H1 (cell line): ENCODE data around the gene CDK13. TPM values are rescaled to one million over a fixed set of nuclear protein-coding genes. Genes with fewer than 3 reads are reported as not detected.

Experiments used
- CTCF ChIA-PET: fragments of 300-600 bp; sonication (Branson Sonifier 250); formaldehyde crosslinking; loops from one replicate; lab custom pipeline; 2021; ENCODE audit not compliant: partially characterized antibody; lab: Charles Lee
- POLR2A ChIA-PET: fragments of 300-600 bp; sonication (Branson Sonifier 250); formaldehyde crosslinking; loops from one replicate; lab custom pipeline; 2021; ENCODE audit warnings: inconsistent platforms; ENCODE audit not compliant: partially characterized antibody; lab: Charles Lee
- DNase-seq, 2 experiments: peaks; one replicate each; pipeline versions ENCODE4 v3.0.0 to v3.0.0-alpha.2; 2010 to 2022; ENCODE audit warnings: low spot score in 2 of 2, low read depth in 1 of 2, mixed read lengths in 1 of 2
- FAIRE-seq: peaks from 2 replicates; lab custom pipeline; 2011; peaks lifted over from hg19 to GRCh38; lab: Jason Lieb, UNC
- H2AFZ ChIP-seq: 2 replicates; pipeline ENCODE4 v1.8.1; 2012; ENCODE audit warnings: low read length, inconsistent platforms
- H2AK5ac ChIP-seq: 2 replicates; pipeline ENCODE4 v1.6.1; 2013; ENCODE audit warnings: low read depth, low read length
- H2BK120ac ChIP-seq: replicated peaks from 2 replicates; pipeline ENCODE3; 2013; ENCODE audit warnings: low read depth, low read length, inconsistent platforms
- H2BK12ac ChIP-seq: 2 replicates; pipeline ENCODE4 v1.6.1; 2013; ENCODE audit warnings: low read depth, low read length
- H2BK15ac ChIP-seq: 2 replicates; pipeline ENCODE4 v1.6.1; 2013; ENCODE audit warnings: low read length
- H2BK20ac ChIP-seq: 2 replicates; pipeline ENCODE4 v1.6.1; 2013; ENCODE audit warnings: low read length
- H2BK5ac ChIP-seq: 2 replicates; pipeline ENCODE4 v1.6.1; 2013; ENCODE audit warnings: low read depth, low read length
- H3K14ac ChIP-seq: 2 replicates; pipeline ENCODE4 v1.6.1; 2013; ENCODE audit warnings: inconsistent platforms; ENCODE audit not compliant: insufficient read length
- H3K18ac ChIP-seq: 2 replicates; pipeline ENCODE4 v1.6.1; 2013; ENCODE audit warnings: low read length; ENCODE audit errors: extremely low read depth
- H3K23ac ChIP-seq: 2 replicates; pipeline ENCODE4 v1.6.1; 2013; ENCODE audit warnings: inconsistent platforms; ENCODE audit not compliant: insufficient read length
- H3K23me2 ChIP-seq: 2 replicates; pipeline ENCODE4 v1.6.1; 2013; ENCODE audit warnings: low read depth, low read length
- H3K27ac ChIP-seq: 2 replicates; pipeline ENCODE4 v1.6.1; 2011; ENCODE audit warnings: low read depth, low read length, inconsistent platforms
- H3K27me3 ChIP-seq, 4 experiments: replicated peaks in 1 of 4; 1 replicate in 1 of 4; 2 replicates in 3 of 4; pipeline versions ENCODE4 v1.6.1 to v1.8.1; 2011 to 2013; ENCODE audit warnings: low read length in 3 of 4, mild to moderate bottlenecking in 3 of 4, inconsistent platforms in 2 of 4, mixed read lengths in 2 of 4, moderate library complexity in 1 of 4; ENCODE audit not compliant: control insufficient read depth in 3 of 4, insufficient read depth in 3 of 4; ENCODE audit errors: extremely low read depth in 1 of 4
- H3K36me3 ChIP-seq, 4 experiments: 2 replicates each; pipeline versions ENCODE4 v1.6.1 to v1.8.1; 2011 to 2013; ENCODE audit warnings: mild to moderate bottlenecking in 4 of 4, low read length in 3 of 4, moderate library complexity in 2 of 4, control low read depth in 1 of 4, inconsistent platforms in 1 of 4; ENCODE audit not compliant: insufficient read depth in 4 of 4, control insufficient read depth in 2 of 4
- H3K4ac ChIP-seq: replicated peaks from 2 replicates; pipeline ENCODE3; 2013; ENCODE audit warnings: low read length, low read depth, mixed read lengths, inconsistent platforms; ENCODE audit not compliant: insufficient read length
- H3K4me1 ChIP-seq, 4 experiments: replicated peaks in 1 of 4; 1 replicate in 1 of 4; 2 replicates in 3 of 4; pipeline versions ENCODE4 v1.6.1 to v1.8.1; 2011 to 2013; ENCODE audit warnings: low read length in 3 of 4, inconsistent platforms in 2 of 4, mixed read lengths in 1 of 4; ENCODE audit not compliant: insufficient read depth in 4 of 4, control insufficient read depth in 3 of 4
- H3K4me2 ChIP-seq, 2 experiments: 2 replicates each; pipeline versions ENCODE4 v1.6.1 to v1.8.1; 2011 to 2013; ENCODE audit warnings: low read depth in 2 of 2, low read length in 2 of 2, control low read depth in 1 of 2, inconsistent platforms in 1 of 2, mild to moderate bottlenecking in 1 of 2; ENCODE audit not compliant: insufficient read depth in 1 of 2
- H3K4me3 ChIP-seq, 4 experiments: fragments of 200-600, 300-600 bp in 1 of 4; sonication (generic), shearing (Covaris generic), sonication (Bioruptor Twin) in 1 of 4; 2 replicates each; pipeline versions ENCODE4 v1.5.1 to v1.8.1; 2011 to 2016; ENCODE audit warnings: low read length in 4 of 4, low read depth in 3 of 4, control low read depth in 2 of 4, inconsistent platforms in 2 of 4, mild to moderate bottlenecking in 2 of 4, mixed read lengths in 1 of 4, moderate library complexity in 1 of 4; ENCODE audit not compliant: insufficient read depth in 2 of 4; ENCODE audit errors: extremely low read depth in 1 of 4
- H3K56ac ChIP-seq: replicated peaks from 2 replicates; pipeline ENCODE3; 2013; ENCODE audit warnings: low read depth, mild to moderate bottlenecking, mixed read lengths, low read length, inconsistent platforms; ENCODE audit not compliant: insufficient read length
- H3K79me1 ChIP-seq: 2 replicates; pipeline ENCODE4 v1.6.1; 2013; ENCODE audit warnings: low read depth, low read length, control low read depth
- H3K79me2 ChIP-seq, 2 experiments: 2 replicates each; pipeline versions ENCODE4 v1.6.1 to v1.8.1; 2012 to 2013; ENCODE audit warnings: low read length in 2 of 2, mild to moderate bottlenecking in 2 of 2, inconsistent platforms in 1 of 2; ENCODE audit not compliant: insufficient read depth in 2 of 2, control insufficient read depth in 1 of 2
- H3K9ac ChIP-seq, 4 experiments: replicated peaks in 1 of 4; 1 replicate in 1 of 4; 2 replicates in 3 of 4; pipeline versions ENCODE4 v1.6.1 to v1.8.1; 2011 to 2013; ENCODE audit warnings: low read depth in 3 of 4, low read length in 3 of 4, control low read depth in 2 of 4, mild to moderate bottlenecking in 2 of 4, moderate library complexity in 2 of 4, inconsistent platforms in 1 of 4; ENCODE audit errors: extremely low read depth in 1 of 4
- H3K9me3 ChIP-seq, 2 experiments: 2 replicates each; pipeline versions ENCODE4 v1.6.1 to v1.8.1; 2012 to 2013; ENCODE audit warnings: mild to moderate bottlenecking in 2 of 2, moderate library complexity in 2 of 2, control low read depth in 1 of 2, inconsistent platforms in 1 of 2, low read depth in 1 of 2, low read length in 1 of 2, mixed read lengths in 1 of 2; ENCODE audit not compliant: insufficient read depth in 2 of 2
- H4K20me1 ChIP-seq, 2 experiments: replicated peaks in 1 of 2; 2 replicates each; pipeline versions ENCODE3 to v1.8.1; 2011 to 2013; ENCODE audit warnings: inconsistent platforms in 2 of 2, low read length in 2 of 2, mild to moderate bottlenecking in 1 of 2; ENCODE audit not compliant: insufficient read depth in 2 of 2, control insufficient read depth in 1 of 2
- H4K5ac ChIP-seq: 2 replicates; pipeline ENCODE4 v1.6.1; 2013; ENCODE audit warnings: low read length, low read depth, mixed read lengths, inconsistent platforms; ENCODE audit not compliant: insufficient read length
- H4K8ac ChIP-seq: 2 replicates; pipeline ENCODE4 v1.8.0; 2013; ENCODE audit warnings: mild to moderate bottlenecking, moderate library complexity, low read length, inconsistent platforms; ENCODE audit not compliant: insufficient read depth; ENCODE audit errors: extremely low read depth
- H4K91ac ChIP-seq: replicated peaks from 2 replicates; pipeline ENCODE3; 2013; ENCODE audit warnings: low read length, mixed read lengths, inconsistent platforms; ENCODE audit not compliant: insufficient read length
- CREB1 ChIP-seq: IDR thresholded peaks from 2 replicates; pipeline ENCODE4 v1.6.1; 2012; ENCODE audit warnings: inconsistent platforms
- RFX5 ChIP-seq: IDR thresholded peaks from 2 replicates; pipeline ENCODE4 v1.6.1; 2011; ENCODE audit warnings: low read depth, low read length, improper control_type of control experiment, borderline replicate concordance
- USF2 ChIP-seq: IDR thresholded peaks from 2 replicates; pipeline ENCODE4 v1.6.1; 2011; ENCODE audit warnings: low read length, improper control_type of control experiment
- WGBS, 2 experiments: shearing (Covaris generic) in 1 of 2; methylation state at CpG; one replicate each; pipeline versions ENCODE4 v1.1.6 to v1.1.7; 2013 to 2015; ENCODE audit warnings: low lambda C conversion rate in 2 of 2, mixed read lengths in 2 of 2, inconsistent platforms in 1 of 2, low coverage in 1 of 2, missing lambda C conversion rate in 1 of 2; ENCODE audit not compliant: insufficient replicate concordance in 2 of 2, insufficient coverage in 1 of 2, insufficient read length in 1 of 2; ENCODE audit errors: extremely low coverage in 1 of 2, missing lambda C conversion rate in 1 of 2; 5-methylcytosine and 5-hydroxymethylcytosine counted together
- polyA plus RNA-seq, 7 experiments: library from polyadenylated mRNA; depleted of rRNA in 3 of 7; stranded (reverse) in 5 of 7; unstranded in 2 of 7; fragments of >200 nt in 5 of 7; fragments of 200-250 nt in 2 of 7; gene quantifications; 1 replicate in 5 of 7; 2 replicates in 1 of 7; 4 replicates in 1 of 7; pipeline versions ENCODE4 v1.2.1 to v1.2.3, GENCODE V29; 2011 to 2013; ENCODE audit warnings: missing spikeins in 2 of 7, mixed read lengths in 2 of 7
- total RNA-seq: library from RNA; stranded (reverse); fragmentation: NEBNext Ultra II Directional; extraction: Animal tissue kit (Norgen Biotek cat#: 25700); gene quantifications from 2 replicates; pipeline ENCODE4 v1.2.1, GENCODE V29; 2021

CDK13 gene
- total and polyA plus RNA-seq, 2 of the 8 experiments (the other 6 are each of a cell fraction or from before 2014, with no cell fraction given) = 22.6 to 49.5 TPM

- Histone ChIP-seq H3K79me2 (0 out of 4 replicates have a peak, but pooled peaks cover 0 to 2% of the 10 kb centered on the region in 2 experiments), H2BK20ac (no peak overlapping the region), H2AK5ac (no peak overlapping the region), H3K4me2 (no peak overlapping the region), H3K23ac (no peak overlapping the region), H2BK5ac (no peak overlapping the region), H4K8ac (no peak overlapping the region), H3K9ac (no peak overlapping the region), H3K79me1 (no peaks in the 10 kb centered on the region; the same call in 1 of the 2 replicates), H2BK12ac (no peak overlapping the region), H4K91ac (no peak overlapping the region), H4K5ac (no peak overlapping the region), H2BK120ac (no peak overlapping the region), H2BK15ac (no peak overlapping the region), H3K4ac (no peak overlapping the region), H3K4me1 (no peaks in the 10 kb centered on the region), H3K23me2 (no peaks in the 10 kb centered on the region), H3K4me3 (no peak overlapping the region), H3K9me3 (no peaks in the 10 kb centered on the region), H3K27me3 (no peaks in the 10 kb centered on the region), H3K36me3 (peaks cover 0 to 4% (median 2%) of the 10 kb centered on the region in 4 experiments; a peak in 3 of 8 replicates), H4K20me1 (no peaks in the 10 kb centered on the region), H2AFZ (no peak overlapping the region), H3K56ac (no peak overlapping the region), H3K18ac (no peak overlapping the region), H3K14ac (no peak overlapping the region), H3K27ac (no peak overlapping the region)
- no peak for TF ChIP-seq USF2
- TF ChIP-seq RFX5 = no peak
- TF ChIP-seq CREB1 = no peak
- FAIRE-seq (no peak), DNase-seq (no peak)
- POLR2A ChIA-PET = no interaction called here
- WGBS, 2 experiments = 91% methylated on average over 4 of the region's 4 CpGs; no CpG with 5 or more reads in 1 of the 2 experiments
- CTCF ChIA-PET = interaction anchor here (0.6 to 1.2 kb wide), 2 partner anchors 16 to 58 kb away, joined by 3 to 4 read pairs; no protein-coding TSS in a partner anchor
These were observed 65.8 kb downstream of the CDK13 start for GRCh38 chr7:40015790-40016296.
